ENCODE measurements around the gene UST.

UST gene

GRCh38 chr6:148986608-148987007 is 239.8 kb downstream of the UST start:
- H3K4me3 ChIP-seq (ENCODE audit: low read depth, low read length) = no peak overlapping the region
- H3K9ac ChIP-seq (ENCODE audit: low read length) = no peak overlapping the region
- peaks cover 18% of the 10 kb centered on the region for H3K4me1 ChIP-seq (ENCODE audit: control insufficient read depth, insufficient read depth, low read length)
- H3K27me3 ChIP-seq (ENCODE audit: control insufficient read depth, insufficient read depth, low read length) = no peaks in the 10 kb centered on the region
- H3K36me3 ChIP-seq (ENCODE audit: control insufficient read depth, insufficient read depth, low read length) = peaks cover 7% of the 10 kb centered on the region
- H3K9me3 ChIP-seq (ENCODE audit: control insufficient read depth, insufficient read depth, low read depth, low read length) = no peaks in the 10 kb centered on the region
- no peak overlapping the region for H3K27ac ChIP-seq (ENCODE audit: low read depth, low read length)

GRCh38 chr6:148987982-148988381 is 241.2 kb downstream of the UST start:
- peaks cover 4% of the 10 kb centered on the region; the same call in 1 of the 2 replicates for H3K9me3 ChIP-seq (ENCODE audit: control insufficient read depth, insufficient read depth, low read depth, low read length)
- no peaks in the 10 kb centered on the region for H3K27me3 ChIP-seq (ENCODE audit: control insufficient read depth, insufficient read depth, low read length)
- H3K9ac ChIP-seq (ENCODE audit: low read length) = no peak overlapping the region
- H3K36me3 ChIP-seq (ENCODE audit: control insufficient read depth, insufficient read depth, low read length) = peaks cover 14% of the 10 kb centered on the region
- no peak overlapping the region for H3K4me3 ChIP-seq (ENCODE audit: low read depth, low read length)
- peaks cover 18% of the 10 kb centered on the region for H3K4me1 ChIP-seq (ENCODE audit: control insufficient read depth, insufficient read depth, low read length)
- H3K27ac ChIP-seq (ENCODE audit: low read depth, low read length) = no peak overlapping the region

GRCh38 chr6:148989585-148989984 is 242.8 kb downstream of the UST start:
- no peak overlapping the region for H3K4me3 ChIP-seq (ENCODE audit: low read depth, low read length)
- peaks cover 10% of the 10 kb centered on the region for H3K9me3 ChIP-seq (ENCODE audit: control insufficient read depth, insufficient read depth, low read depth, low read length)
- peaks cover 15% of the 10 kb centered on the region for H3K36me3 ChIP-seq (ENCODE audit: control insufficient read depth, insufficient read depth, low read length)
- peaks cover 18% of the 10 kb centered on the region for H3K4me1 ChIP-seq (ENCODE audit: control insufficient read depth, insufficient read depth, low read length)
- no peaks in the 10 kb centered on the region for H3K27me3 ChIP-seq (ENCODE audit: control insufficient read depth, insufficient read depth, low read length)
- no peak overlapping the region for H3K9ac ChIP-seq (ENCODE audit: low read length)
- 0 out of 2 replicates have a peak overlapping the region, but pooled peaks have one; percentile 29 for H3K27ac ChIP-seq (ENCODE audit: low read depth, low read length)

- Histone ChIP-seq H3K9me3 (ENCODE audit: control insufficient read depth, insufficient read depth, low read depth, low read length) (peaks cover 10% of the 10 kb centered on the region), H3K36me3 (ENCODE audit: control insufficient read depth, insufficient read depth, low read length) (peaks cover 15% of the 10 kb centered on the region), H3K4me1 (ENCODE audit: control insufficient read depth, insufficient read depth, low read length) (peaks cover 18% of the 10 kb centered on the region), H3K27me3 (ENCODE audit: control insufficient read depth, insufficient read depth, low read length) (no peaks in the 10 kb centered on the region), H3K27ac (ENCODE audit: low read depth, low read length) (no peak overlapping the region), H3K4me3 (ENCODE audit: low read depth, low read length) (no peak overlapping the region), H3K9ac (ENCODE audit: low read length) (no peak overlapping the region)
Measured at GRCh38 chr6:148990403-148990802, 243.6 kb downstream of the UST start.

- Histone ChIP-seq H3K4me3 (ENCODE audit: low read depth, low read length) (no peak overlapping the region), H3K27ac (ENCODE audit: low read depth, low read length) (no peak overlapping the region), H3K9me3 (ENCODE audit: control insufficient read depth, insufficient read depth, low read depth, low read length) (peaks cover 23% of the 10 kb centered on the region), H3K27me3 (ENCODE audit: control insufficient read depth, insufficient read depth, low read length) (no peaks in the 10 kb centered on the region), H3K36me3 (ENCODE audit: control insufficient read depth, insufficient read depth, low read length) (peaks cover 29% of the 10 kb centered on the region), H3K4me1 (ENCODE audit: control insufficient read depth, insufficient read depth, low read length) (no peaks in the 10 kb centered on the region), H3K9ac (ENCODE audit: low read length) (no peak overlapping the region)
Measured at GRCh38 chr6:148996815-148997214, 250.0 kb downstream of the UST start.

GRCh38 chr6:148997865-148998264 is 251.0 kb downstream of the UST start:
- no peak overlapping the region for H3K9ac ChIP-seq (ENCODE audit: low read length)
- H3K36me3 ChIP-seq (ENCODE audit: control insufficient read depth, insufficient read depth, low read length) = peaks cover 24% of the 10 kb centered on the region
- no peaks in the 10 kb centered on the region for H3K27me3 ChIP-seq (ENCODE audit: control insufficient read depth, insufficient read depth, low read length)
- H3K4me1 ChIP-seq (ENCODE audit: control insufficient read depth, insufficient read depth, low read length) = no peaks in the 10 kb centered on the region
- H3K9me3 ChIP-seq (ENCODE audit: control insufficient read depth, insufficient read depth, low read depth, low read length) = peaks cover 20% of the 10 kb centered on the region
- no peak overlapping the region for H3K4me3 ChIP-seq (ENCODE audit: low read depth, low read length)
- H3K27ac ChIP-seq (ENCODE audit: low read depth, low read length) = no peak overlapping the region

- no peak overlapping the region for H3K9ac ChIP-seq (ENCODE audit: low read length)
- no peaks in the 10 kb centered on the region for H3K27me3 ChIP-seq (ENCODE audit: control insufficient read depth, insufficient read depth, low read length)
- peaks cover 13% of the 10 kb centered on the region for H3K9me3 ChIP-seq (ENCODE audit: control insufficient read depth, insufficient read depth, low read depth, low read length)
- H3K4me1 ChIP-seq (ENCODE audit: control insufficient read depth, insufficient read depth, low read length) = no peaks in the 10 kb centered on the region
- peaks cover 17% of the 10 kb centered on the region for H3K36me3 ChIP-seq (ENCODE audit: control insufficient read depth, insufficient read depth, low read length)
- no peak overlapping the region for H3K27ac ChIP-seq (ENCODE audit: low read depth, low read length)
- H3K4me3 ChIP-seq (ENCODE audit: low read depth, low read length) = no peak overlapping the region
Measured at GRCh38 chr6:148998704-148999103, 251.9 kb downstream of the UST start.

- Histone ChIP-seq H3K36me3 (ENCODE audit: control insufficient read depth, insufficient read depth, low read length) (peaks cover 22% of the 10 kb centered on the region), H3K4me1 (ENCODE audit: control insufficient read depth, insufficient read depth, low read length) (no peaks in the 10 kb centered on the region), H3K27ac (ENCODE audit: low read depth, low read length) (no peak overlapping the region), H3K9ac (ENCODE audit: low read length) (no peak overlapping the region), H3K9me3 (ENCODE audit: control insufficient read depth, insufficient read depth, low read depth, low read length) (peaks cover 13% of the 10 kb centered on the region), H3K4me3 (ENCODE audit: low read depth, low read length) (no peak overlapping the region), H3K27me3 (ENCODE audit: control insufficient read depth, insufficient read depth, low read length) (no peaks in the 10 kb centered on the region)
Measured at GRCh38 chr6:148999501-148999900, 252.7 kb downstream of the UST start.

GRCh38 chr6:148999929-149000468 is 253.2 kb downstream of the UST start:
- no peak overlapping the region for H3K9ac ChIP-seq (ENCODE audit: low read length)
- no peak overlapping the region for H3K27ac ChIP-seq (ENCODE audit: low read depth, low read length)
- H3K9me3 ChIP-seq (ENCODE audit: control insufficient read depth, insufficient read depth, low read depth, low read length) = peaks cover 13% of the 10 kb centered on the region
- no peak overlapping the region for H3K4me3 ChIP-seq (ENCODE audit: low read depth, low read length)
- H3K27me3 ChIP-seq (ENCODE audit: control insufficient read depth, insufficient read depth, low read length) = no peaks in the 10 kb centered on the region
- H3K36me3 ChIP-seq (ENCODE audit: control insufficient read depth, insufficient read depth, low read length) = peaks cover 27% of the 10 kb centered on the region
- H3K4me1 ChIP-seq (ENCODE audit: control insufficient read depth, insufficient read depth, low read length) = no peaks in the 10 kb centered on the region

GRCh38 chr6:149001422-149001821 is 254.6 kb downstream of the UST start:
- Histone ChIP-seq H3K4me1 (ENCODE audit: control insufficient read depth, insufficient read depth, low read length) (no peaks in the 10 kb centered on the region), H3K27ac (ENCODE audit: low read depth, low read length) (no peak overlapping the region), H3K9ac (ENCODE audit: low read length) (no peak overlapping the region), H3K9me3 (ENCODE audit: control insufficient read depth, insufficient read depth, low read depth, low read length) (peaks cover 16% of the 10 kb centered on the region), H3K36me3 (ENCODE audit: control insufficient read depth, insufficient read depth, low read length) (peaks cover 35% of the 10 kb centered on the region), H3K27me3 (ENCODE audit: control insufficient read depth, insufficient read depth, low read length) (no peaks in the 10 kb centered on the region), H3K4me3 (ENCODE audit: low read depth, low read length) (no peak overlapping the region)

GRCh38 chr6:149003560-149003959 is 256.7 kb downstream of the UST start:
- no peaks in the 10 kb centered on the region for H3K27me3 ChIP-seq (ENCODE audit: control insufficient read depth, insufficient read depth, low read length)
- no peaks in the 10 kb centered on the region for H3K4me1 ChIP-seq (ENCODE audit: control insufficient read depth, insufficient read depth, low read length)
- no peak overlapping the region for H3K4me3 ChIP-seq (ENCODE audit: low read depth, low read length)
- no peak overlapping the region for H3K9ac ChIP-seq (ENCODE audit: low read length)
- H3K9me3 ChIP-seq (ENCODE audit: control insufficient read depth, insufficient read depth, low read depth, low read length) = peaks cover 16% of the 10 kb centered on the region
- peaks cover 40% of the 10 kb centered on the region for H3K36me3 ChIP-seq (ENCODE audit: control insufficient read depth, insufficient read depth, low read length)
- no peak overlapping the region for H3K27ac ChIP-seq (ENCODE audit: low read depth, low read length)

- Histone ChIP-seq H3K9me3 (ENCODE audit: control insufficient read depth, insufficient read depth, low read depth, low read length) (peaks cover 16% of the 10 kb centered on the region), H3K4me1 (ENCODE audit: control insufficient read depth, insufficient read depth, low read length) (no peaks in the 10 kb centered on the region), H3K36me3 (ENCODE audit: control insufficient read depth, insufficient read depth, low read length) (peaks cover 40% of the 10 kb centered on the region), H3K27ac (ENCODE audit: low read depth, low read length) (no peak overlapping the region), H3K9ac (ENCODE audit: low read length) (no peak overlapping the region), H3K27me3 (ENCODE audit: control insufficient read depth, insufficient read depth, low read length) (no peaks in the 10 kb centered on the region), H3K4me3 (ENCODE audit: low read depth, low read length) (no peak overlapping the region)
Measured at GRCh38 chr6:149004664-149005063, 257.8 kb downstream of the UST start.
